Gastrocnemius medialis (tissue), 4 donors: ENCODE measurements around the gene METAP1D.

Source experiments
- POLR2A ChIP-seq, 2 donors: fragments of 450-650 bp; IDR thresholded peaks; one replicate each; pipeline ENCODE4 v1.6.1; 2017; ENCODE audit warnings: antibody characterized with exemption in 2 of 2, mild to moderate bottlenecking in 2 of 2, moderate library complexity in 2 of 2
- TF ChIP-seq, protein P1 (sequence below), 5 experiments: fragments of 450-650 bp in 3 of 5; fragments of 200-600 bp in 2 of 5; sonication (generic) in 2 of 5; IDR thresholded peaks in 4 of 5; conservative IDR thresholded peaks in 1 of 5; 1 replicate in 4 of 5; 2 replicates in 1 of 5; pipeline ENCODE4 v1.5.1; 2016 to 2019; ENCODE audit warnings: antibody characterized with exemption in 5 of 5, mild to moderate bottlenecking in 3 of 5, moderate library complexity in 3 of 5

DNA sequence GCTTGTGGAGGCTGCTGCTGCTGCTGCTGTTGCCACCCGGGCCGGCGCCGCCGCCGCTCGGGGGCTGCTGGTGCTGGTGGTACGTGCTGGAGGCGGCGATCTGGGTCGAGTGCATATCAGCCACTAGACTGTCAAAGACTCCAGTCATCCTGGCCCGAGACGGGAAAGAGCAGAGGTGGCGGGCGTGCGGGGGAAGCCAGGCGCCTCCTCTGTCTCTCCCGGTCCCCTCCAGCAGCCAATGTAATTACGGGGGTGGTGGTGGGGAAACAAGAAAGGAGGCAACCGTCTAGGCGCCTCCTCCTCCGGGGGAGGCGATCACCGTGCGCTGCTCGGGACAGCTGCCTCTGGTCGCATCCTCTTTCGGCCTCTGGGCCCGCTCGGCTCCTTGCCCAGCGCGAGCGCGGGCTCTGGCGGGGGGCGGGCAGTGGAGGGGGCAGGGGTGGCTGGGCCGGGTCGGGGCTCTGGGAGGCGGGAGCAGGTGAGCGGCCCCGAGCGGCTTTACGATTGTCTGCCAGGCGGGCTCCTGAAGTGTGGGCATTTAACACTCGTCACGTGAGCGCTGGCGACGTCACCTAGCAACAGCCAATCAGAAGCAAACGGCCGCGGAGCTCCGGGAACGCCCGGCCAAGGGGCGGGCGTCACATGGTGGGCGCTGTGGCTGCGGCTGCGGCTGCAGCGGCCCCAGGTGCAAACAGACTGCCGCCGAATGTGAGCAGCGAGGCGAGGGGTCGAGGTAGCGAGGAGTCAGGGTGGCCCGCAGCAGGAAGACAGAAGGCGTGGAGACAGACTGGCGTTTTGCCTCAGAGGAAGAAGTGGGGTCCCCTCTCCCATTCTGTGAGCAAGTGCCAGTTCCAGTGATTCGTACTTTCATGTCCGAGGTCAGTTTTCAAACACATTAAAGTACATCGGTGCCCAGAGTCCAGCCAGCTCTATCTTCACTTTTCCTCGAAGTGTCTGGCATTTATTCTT lies 102.9 kb downstream of the METAP1D start, which contains the start of gene DLX2:
- TF ChIP-seq, protein P1, sequence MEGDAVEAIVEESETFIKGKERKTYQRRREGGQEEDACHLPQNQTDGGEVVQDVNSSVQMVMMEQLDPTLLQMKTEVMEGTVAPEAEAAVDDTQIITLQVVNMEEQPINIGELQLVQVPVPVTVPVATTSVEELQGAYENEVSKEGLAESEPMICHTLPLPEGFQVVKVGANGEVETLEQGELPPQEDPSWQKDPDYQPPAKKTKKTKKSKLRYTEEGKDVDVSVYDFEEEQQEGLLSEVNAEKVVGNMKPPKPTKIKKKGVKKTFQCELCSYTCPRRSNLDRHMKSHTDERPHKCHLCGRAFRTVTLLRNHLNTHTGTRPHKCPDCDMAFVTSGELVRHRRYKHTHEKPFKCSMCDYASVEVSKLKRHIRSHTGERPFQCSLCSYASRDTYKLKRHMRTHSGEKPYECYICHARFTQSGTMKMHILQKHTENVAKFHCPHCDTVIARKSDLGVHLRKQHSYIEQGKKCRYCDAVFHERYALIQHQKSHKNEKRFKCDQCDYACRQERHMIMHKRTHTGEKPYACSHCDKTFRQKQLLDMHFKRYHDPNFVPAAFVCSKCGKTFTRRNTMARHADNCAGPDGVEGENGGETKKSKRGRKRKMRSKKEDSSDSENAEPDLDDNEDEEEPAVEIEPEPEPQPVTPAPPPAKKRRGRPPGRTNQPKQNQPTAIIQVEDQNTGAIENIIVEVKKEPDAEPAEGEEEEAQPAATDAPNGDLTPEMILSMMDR (IDR thresholded peaks at IDR 0.05 in 4 of 5, conservative IDR thresholded peaks at IDR 0.05 in 1 of 5), result no peak
- no peak for TF ChIP-seq POLR2A (IDR thresholded peaks at IDR 0.05)
